Peyer's patch (tissue), 4 donors: ENCODE results near the gene ANGPTL2. TPM values are rescaled to one million over a fixed set of nuclear protein-coding genes. Genes with fewer than 3 reads are reported as not detected.
A peak's percentile ranks its signal among the peaks of the same experiment; 100 is the strongest.

Source experiments
- DNase-seq, 3 donors: peaks; one replicate each; pipeline ENCODE4 v3.0.0-alpha.2; 2017 to 2019
- H3K27ac ChIP-seq, 4 donors: fragments of 200-600 bp; sonication (generic); one replicate each; pipeline ENCODE4 v1.5.1; 2016 to 2019
- H3K27me3 ChIP-seq, 2 donors: fragments of 200-600 bp; sonication (generic); one replicate each; pipeline ENCODE4 v1.5.1; 2019
- H3K36me3 ChIP-seq, 3 donors: fragments of 200-600 bp; sonication (generic); one replicate each; pipeline ENCODE4 v1.5.1; 2016 to 2019
- H3K4me1 ChIP-seq, 4 donors: fragments of 200-600 bp; sonication (generic); one replicate each; pipeline ENCODE4 v1.5.1; 2016 to 2019
- H3K4me3 ChIP-seq, 4 donors: fragments of 200-600 bp; sonication (generic); 1 replicate in 3 of 4; 2 replicates in 1 of 4; pipeline ENCODE4 v1.5.1; 2016 to 2019; ENCODE audit warnings: mild to moderate bottlenecking in 1 of 4
- H3K9me3 ChIP-seq, 4 donors: fragments of 200-600 bp; sonication (generic); one replicate each; pipeline ENCODE4 v1.5.1; 2016 to 2019; ENCODE audit warnings: mild to moderate bottlenecking in 1 of 4
- POLR2A ChIP-seq, 2 donors: fragments of 450-650 bp; IDR thresholded peaks; one replicate each; pipeline ENCODE4 v1.5.1; 2017; ENCODE audit warnings: antibody characterized with exemption in 2 of 2, mild to moderate bottlenecking in 2 of 2, moderate library complexity in 2 of 2
- total RNA-seq, 4 donors: library from RNA; depleted of rRNA; stranded (reverse); fragments of >200 nt; gene quantifications; one replicate each; pipeline ENCODE4 v1.1.0, GENCODE V29; 2016
- TF ChIP-seq, protein P1 (sequence below), 6 experiments: fragments of 450-650 bp in 4 of 6; fragments of 200-600 bp in 2 of 6; sonication (generic) in 1 of 6; IDR thresholded peaks; one replicate each; pipeline ENCODE4 v1.5.1; 2017 to 2019; ENCODE audit warnings: antibody characterized with exemption in 6 of 6, mild to moderate bottlenecking in 3 of 6, moderate library complexity in 1 of 6

ANGPTL2 gene
- total RNA-seq, 4 donors from 2014 or later = 2.8 to 14.0 (median 11.3) TPM

DNA sequence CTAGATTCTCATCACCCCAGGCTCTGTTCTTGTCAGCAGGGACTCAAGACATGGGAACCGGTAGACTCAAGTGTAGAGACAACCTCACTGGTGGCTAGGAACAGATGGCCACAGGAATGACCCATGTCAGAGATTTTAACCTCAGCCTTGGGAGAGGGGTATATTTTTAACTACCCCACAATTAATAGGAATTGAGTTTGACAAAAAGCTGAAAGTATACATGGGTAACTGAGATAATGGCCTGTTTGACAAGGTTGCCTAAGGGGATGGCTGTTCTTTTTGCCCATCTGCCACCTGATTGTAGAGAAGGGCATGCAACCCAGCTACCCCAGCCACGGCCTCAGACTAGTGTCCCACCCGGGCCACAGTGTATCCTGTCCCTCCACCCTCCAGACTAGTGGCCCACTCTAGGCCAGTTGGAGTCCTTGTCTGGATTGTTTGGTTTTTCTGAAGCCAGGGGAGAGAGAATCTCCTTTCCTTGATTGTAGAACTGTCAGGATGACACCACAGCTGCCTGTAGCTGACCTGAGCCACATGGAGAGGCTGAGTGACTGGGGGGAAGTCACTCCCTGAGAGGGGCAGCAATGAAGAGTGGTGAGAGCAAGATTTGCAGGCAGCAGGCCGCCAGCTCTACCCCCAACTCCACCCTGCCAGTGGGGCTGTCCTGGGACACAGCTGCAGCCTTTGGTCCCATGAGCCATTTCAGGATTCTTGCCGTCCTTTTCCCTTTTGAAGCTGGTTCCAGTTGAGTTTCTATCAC is 14.6 kb upstream of the ANGPTL2 start:
- Histone ChIP-seq H3K27me3 (no peaks in the 10 kb centered on the region), H3K9me3 (no peaks in the 10 kb centered on the region), H3K36me3 (no peaks in the 10 kb centered on the region), H3K4me3 (no peak overlapping the region), H3K4me1 (no peaks in the 10 kb centered on the region), H3K27ac (no peak overlapping the region)
- DNase-seq = peak in 1 of 3 donors; percentile 29
- no peak for TF ChIP-seq POLR2A (IDR thresholded peaks at IDR 0.05)
- TF ChIP-seq, protein P1, sequence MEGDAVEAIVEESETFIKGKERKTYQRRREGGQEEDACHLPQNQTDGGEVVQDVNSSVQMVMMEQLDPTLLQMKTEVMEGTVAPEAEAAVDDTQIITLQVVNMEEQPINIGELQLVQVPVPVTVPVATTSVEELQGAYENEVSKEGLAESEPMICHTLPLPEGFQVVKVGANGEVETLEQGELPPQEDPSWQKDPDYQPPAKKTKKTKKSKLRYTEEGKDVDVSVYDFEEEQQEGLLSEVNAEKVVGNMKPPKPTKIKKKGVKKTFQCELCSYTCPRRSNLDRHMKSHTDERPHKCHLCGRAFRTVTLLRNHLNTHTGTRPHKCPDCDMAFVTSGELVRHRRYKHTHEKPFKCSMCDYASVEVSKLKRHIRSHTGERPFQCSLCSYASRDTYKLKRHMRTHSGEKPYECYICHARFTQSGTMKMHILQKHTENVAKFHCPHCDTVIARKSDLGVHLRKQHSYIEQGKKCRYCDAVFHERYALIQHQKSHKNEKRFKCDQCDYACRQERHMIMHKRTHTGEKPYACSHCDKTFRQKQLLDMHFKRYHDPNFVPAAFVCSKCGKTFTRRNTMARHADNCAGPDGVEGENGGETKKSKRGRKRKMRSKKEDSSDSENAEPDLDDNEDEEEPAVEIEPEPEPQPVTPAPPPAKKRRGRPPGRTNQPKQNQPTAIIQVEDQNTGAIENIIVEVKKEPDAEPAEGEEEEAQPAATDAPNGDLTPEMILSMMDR (IDR thresholded peaks at IDR 0.05) = no peak

DNA sequence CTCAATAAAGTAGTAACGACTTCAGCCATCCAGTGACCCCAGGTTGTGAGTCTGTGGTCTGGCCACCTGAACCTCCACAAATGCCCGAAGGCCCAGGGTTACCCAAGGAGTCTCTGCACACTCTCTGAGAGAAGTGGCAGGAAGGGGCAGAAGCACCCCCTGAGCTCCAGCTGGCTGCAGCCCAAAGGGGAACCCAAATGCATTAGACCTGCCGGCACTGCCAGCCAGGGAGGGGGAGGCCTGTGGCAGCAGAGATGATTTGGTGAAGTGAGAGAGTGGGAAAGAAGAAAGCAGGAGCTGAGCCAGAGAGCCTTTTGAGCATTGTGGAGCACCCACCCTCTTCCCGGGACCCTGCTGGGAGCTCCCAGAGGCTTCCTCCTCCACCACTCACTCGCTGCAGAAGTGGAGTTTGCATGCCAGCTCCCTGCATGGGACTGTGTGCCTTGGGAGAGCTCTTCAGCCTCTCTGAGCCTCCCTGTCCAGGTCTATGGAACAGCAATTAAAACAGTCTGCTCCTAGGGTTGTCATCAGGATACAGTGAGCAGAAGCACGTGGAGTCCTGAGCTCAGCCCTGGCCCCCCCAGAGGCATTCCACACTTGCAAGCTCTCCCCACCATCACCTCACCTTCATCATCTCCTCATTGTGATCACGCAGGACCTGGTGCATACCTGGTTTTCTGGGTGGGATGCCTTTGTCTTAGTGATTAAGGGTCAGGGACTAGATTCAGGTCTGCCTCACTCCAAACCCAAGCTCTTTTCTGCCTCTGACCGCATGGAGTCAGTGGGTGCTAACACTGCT is 13.8 kb upstream of the ANGPTL2 start:
- no peaks in the 10 kb centered on the region for H3K27me3 ChIP-seq
- H3K9me3 ChIP-seq = no peaks in the 10 kb centered on the region
- no peak overlapping the region for H3K27ac ChIP-seq
- no peak for TF ChIP-seq POLR2A (IDR thresholded peaks at IDR 0.05)
- TF ChIP-seq, protein P1 (IDR thresholded peaks at IDR 0.05) = no peak
- no peaks in the 10 kb centered on the region for H3K36me3 ChIP-seq
- H3K4me1 ChIP-seq = no peaks in the 10 kb centered on the region
- H3K4me3 ChIP-seq = no peak overlapping the region
- peak in 1 of 3 donors; percentile 24 for DNase-seq

DNA sequence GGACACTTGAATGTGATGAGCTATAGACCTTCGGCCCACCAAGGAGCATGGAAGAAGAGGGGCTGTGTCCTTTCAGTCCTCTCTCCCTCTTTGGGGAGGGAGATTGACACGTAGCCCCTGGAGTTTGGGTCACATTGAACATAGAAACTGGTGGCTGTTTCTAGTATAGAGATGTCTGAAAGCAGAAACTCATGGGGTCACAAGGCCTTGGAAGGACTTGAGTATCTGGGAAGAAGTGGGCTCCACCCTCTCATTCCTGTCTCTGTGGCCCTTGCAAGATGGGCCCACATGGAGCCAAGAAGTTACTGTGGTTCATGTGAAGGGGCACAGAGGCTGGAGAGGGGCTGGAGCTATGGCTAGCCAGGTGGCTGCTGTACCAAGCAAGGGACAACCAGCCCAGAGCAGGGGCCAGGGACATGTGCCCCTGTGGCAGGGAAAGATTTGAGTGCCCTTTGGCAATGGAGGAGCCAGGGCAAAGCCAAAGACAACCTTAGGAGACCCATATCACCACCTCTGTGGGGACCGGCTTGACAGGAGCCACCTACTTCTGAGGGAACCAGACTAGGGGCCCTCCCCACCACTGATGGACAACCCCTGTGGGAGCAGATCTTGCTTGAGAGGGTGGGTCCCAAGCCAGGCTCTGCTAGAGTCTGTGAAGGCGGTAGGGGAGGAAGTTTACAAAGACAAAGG is 12.8 kb upstream of the ANGPTL2 start:
- Histone ChIP-seq H3K4me1 (peaks cover 0 to 3% (median 0%) of the 10 kb centered on the region in 4 donors), H3K27ac (peak overlapping the region in 2 of 4 donors; percentile 22 to 83), H3K4me3 (no peak overlapping the region), H3K9me3 (no peaks in the 10 kb centered on the region), H3K36me3 (no peaks in the 10 kb centered on the region), H3K27me3 (no peaks in the 10 kb centered on the region)
- DNase-seq = peak in 1 of 3 donors; percentile 24
- TF ChIP-seq, protein P1 (IDR thresholded peaks at IDR 0.05) = no peak

DNA sequence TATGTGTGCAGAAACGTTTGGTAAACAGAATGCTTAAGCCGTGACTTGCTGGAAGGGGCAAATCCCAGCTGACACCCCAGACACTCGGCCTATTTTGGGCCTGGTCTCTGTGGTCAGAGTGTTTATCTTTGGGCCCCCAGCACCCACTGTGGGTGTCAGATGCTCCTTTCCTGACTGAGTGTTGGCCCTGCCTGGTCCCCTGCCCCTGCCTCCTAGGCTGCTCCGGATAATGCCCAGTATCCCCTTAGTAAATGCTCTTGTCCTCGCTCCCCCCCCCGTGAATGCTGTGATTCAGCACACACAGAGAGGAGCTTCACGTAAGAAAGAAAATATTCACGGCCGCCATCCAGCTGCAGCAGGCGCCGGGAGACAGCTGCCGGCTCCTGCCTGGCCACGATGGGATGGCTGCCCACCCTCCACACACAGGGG is 11.3 kb upstream of the ANGPTL2 start:
- no peaks in the 10 kb centered on the region for H3K9me3 ChIP-seq
- H3K4me1 ChIP-seq = peaks cover 0 to 3% (median 0%) of the 10 kb centered on the region in 4 donors

More for the DNA sequence above, 11.3 kb upstream of the ANGPTL2 start:
- DNase-seq = peak in 1 of 3 donors; percentile 64
- H3K27ac ChIP-seq = peak overlapping the region; percentile 51 to 83 (median 68)
- no peak overlapping the region for H3K4me3 ChIP-seq
- H3K27me3 ChIP-seq = no peaks in the 10 kb centered on the region
- H3K36me3 ChIP-seq = no peaks in the 10 kb centered on the region
- TF ChIP-seq, protein P1 (IDR thresholded peaks at IDR 0.05) = no peak
- no peak for TF ChIP-seq POLR2A (IDR thresholded peaks at IDR 0.05)
